SH-SY5Y (cell line): ENCODE data around the gene EPHA2.

Source experiments
- GATA2 ChIP-seq: IDR thresholded peaks from 2 replicates; pipeline ENCODE4 v1.6.1; 2011; ENCODE audit warnings: mild to moderate bottlenecking, low read depth, low read length
- GATA3 ChIP-seq: IDR thresholded peaks from 2 replicates; pipeline ENCODE4 v1.6.1; 2011; ENCODE audit warnings: low read depth, mild to moderate bottlenecking, low read length, moderate library complexity

DNA sequence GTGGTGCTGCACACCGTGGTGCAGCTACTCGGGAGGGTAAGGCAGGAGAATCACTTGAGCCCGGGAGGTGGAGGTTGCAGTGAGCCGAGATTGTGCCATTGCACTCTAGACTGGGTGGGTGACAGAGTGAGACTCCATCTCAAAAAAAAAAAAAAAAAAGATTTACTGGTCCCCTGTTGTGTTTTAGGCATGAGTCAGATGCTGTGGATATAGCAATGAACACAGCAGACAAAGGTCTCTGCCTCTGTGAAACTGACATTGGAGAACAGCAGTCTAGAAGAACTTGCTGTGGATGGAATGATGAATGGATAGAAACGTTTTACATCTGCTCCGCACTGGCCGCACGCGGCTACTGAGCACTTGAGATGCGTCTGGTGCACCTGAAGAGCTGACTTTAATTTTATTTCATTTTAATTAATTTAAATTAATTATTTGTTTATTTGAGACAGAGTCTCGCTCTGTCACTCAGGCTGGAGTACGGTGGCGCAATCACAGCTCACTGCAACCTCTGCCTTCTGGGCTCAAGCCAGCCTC, 24.5 kb upstream of the EPHA2 start:
- no peak for TF ChIP-seq GATA3
- TF ChIP-seq GATA2 = no peak
